Heart left ventricle (tissue), 13 donors: ENCODE results near the gene PKD2.

Source experiments
- POLR2A ChIP-seq, 2 donors: fragments of 450-650 bp; IDR thresholded peaks; one replicate each; pipeline ENCODE4 v1.6.1; 2017; ENCODE audit warnings: antibody characterized with exemption in 2 of 2, mild to moderate bottlenecking in 2 of 2, moderate library complexity in 2 of 2
- TF ChIP-seq, protein P1 (sequence below), 12 donors: fragments of 200-600 bp; sonication (generic) in 4 of 12; IDR thresholded peaks; one replicate each; pipeline versions ENCODE4 v1.5.0 to v1.8.0; 2018 to 2022; ENCODE audit warnings: antibody characterized with exemption in 12 of 12, mild to moderate bottlenecking in 5 of 12
- donor health status: ischemic (EF 13 %, LVEDD 7.1; RV severe dilation, severe dysfunction).
- donor health status: DM: no; HTN: yes; CAD: no.
- donor health status: DM: no; HTN: no; CAD: no.
- donor health status: ischemic (EF 25% LVEDD 6.9; RV normal size, moderate dysfunction).
- donor health status: ischemic (EF 25% LVEDD 5.7; RV mildly dilated, moderate dysfunction).
- donor health status: ischemic (EF 35%, LVEDD 5.7; RV mildly dilated, moderate dysfunction).
- donor health status: nonischemic (EF 11% LVEDD 7.7; RV severe dilation, severe dysfunction).
- donor health status: DM: yes; HTN: yes; CAD: no.
- donor health status: PGD.
- donor health status: ischemic (EF 29% LVEDD 5.4; RV normal size, mild dysfunction).
- donor health status: nonischemic (EF 23%, LVEDD 6.1; RV moderate dilation, normal function).

- TF ChIP-seq, protein P1, sequence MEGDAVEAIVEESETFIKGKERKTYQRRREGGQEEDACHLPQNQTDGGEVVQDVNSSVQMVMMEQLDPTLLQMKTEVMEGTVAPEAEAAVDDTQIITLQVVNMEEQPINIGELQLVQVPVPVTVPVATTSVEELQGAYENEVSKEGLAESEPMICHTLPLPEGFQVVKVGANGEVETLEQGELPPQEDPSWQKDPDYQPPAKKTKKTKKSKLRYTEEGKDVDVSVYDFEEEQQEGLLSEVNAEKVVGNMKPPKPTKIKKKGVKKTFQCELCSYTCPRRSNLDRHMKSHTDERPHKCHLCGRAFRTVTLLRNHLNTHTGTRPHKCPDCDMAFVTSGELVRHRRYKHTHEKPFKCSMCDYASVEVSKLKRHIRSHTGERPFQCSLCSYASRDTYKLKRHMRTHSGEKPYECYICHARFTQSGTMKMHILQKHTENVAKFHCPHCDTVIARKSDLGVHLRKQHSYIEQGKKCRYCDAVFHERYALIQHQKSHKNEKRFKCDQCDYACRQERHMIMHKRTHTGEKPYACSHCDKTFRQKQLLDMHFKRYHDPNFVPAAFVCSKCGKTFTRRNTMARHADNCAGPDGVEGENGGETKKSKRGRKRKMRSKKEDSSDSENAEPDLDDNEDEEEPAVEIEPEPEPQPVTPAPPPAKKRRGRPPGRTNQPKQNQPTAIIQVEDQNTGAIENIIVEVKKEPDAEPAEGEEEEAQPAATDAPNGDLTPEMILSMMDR (IDR thresholded peaks at IDR 0.05): no peak
- no peak for TF ChIP-seq POLR2A (IDR thresholded peaks at IDR 0.05)
These were observed 14.9 kb downstream of the PKD2 start for GRCh38 chr4:88022289-88022688.
